NCI-H446 (cell line): Measurements from ENCODE around the gene TERB1.

ENCODE experiments used
- DNase-seq, 2 experiments: peaks; one replicate each; lab custom pipeline; 2025; lab: John Stamatoyannopoulos, UW

The TERB1 gene

DNA sequence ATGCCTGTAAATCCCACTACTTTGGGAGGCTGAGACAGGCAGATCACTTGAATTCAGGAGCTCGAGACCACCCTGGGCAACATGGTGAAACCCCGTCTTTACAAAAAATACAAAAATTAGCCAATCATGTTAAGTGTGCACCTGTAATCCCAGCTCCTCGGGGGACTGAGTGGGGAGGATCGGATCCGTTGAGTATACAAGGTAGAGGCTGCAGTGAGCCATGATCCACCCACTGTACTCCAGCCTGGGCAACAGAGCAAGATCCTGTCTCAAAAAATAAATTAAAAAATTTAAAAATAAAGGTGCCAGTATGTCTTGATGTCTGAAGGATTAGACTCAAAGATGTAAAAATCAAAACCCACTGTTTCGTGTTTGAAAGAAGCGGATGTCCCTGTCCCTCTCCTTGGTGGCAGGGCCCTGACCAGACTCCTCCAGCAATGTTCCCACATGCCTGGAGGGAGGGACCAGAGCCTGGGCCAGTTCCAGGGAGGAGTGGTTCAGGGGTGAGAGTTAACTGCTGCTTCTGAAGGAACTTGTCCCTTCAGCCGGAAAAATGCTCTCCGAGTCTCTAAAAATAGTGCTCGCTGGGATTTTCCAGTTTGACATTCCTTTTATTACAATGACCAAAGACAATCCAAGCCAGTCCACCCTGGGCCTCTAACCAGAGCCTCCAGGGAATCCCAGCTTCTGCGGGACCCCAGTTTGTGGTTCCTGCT lies 95.4 kb downstream of the TERB1 start:
- no peak for DNase-seq
